Spleen (tissue), 11 donors: ENCODE measurements around the gene URB1. TPM values are rescaled to one million over a fixed set of nuclear protein-coding genes. Genes with fewer than 3 reads are reported as not detected.
"Not testable (repeated sequence)": the region's sequence is repeated elsewhere in the genome, so short reads cannot be mapped to it uniquely, and the experiment has no call there.

Experiments used
- DNase-seq: peaks from one replicate; pipeline ENCODE4 v3.0.0-alpha.2; 2020
- H3K27ac ChIP-seq, 8 donors: fragments of 200-600 bp; sonication (generic) in 7 of 8; 1 replicate in 4 of 8; 2 replicates in 4 of 8; pipeline versions ENCODE4 v1.5.0 to v1.8.0; 2016 to 2021; ENCODE audit warnings: inconsistent platforms in 4 of 8, mild to moderate bottlenecking in 4 of 8, moderate library complexity in 1 of 8
- H3K27me3 ChIP-seq, 7 donors: fragments of 200-600 bp; sonication (generic) in 6 of 7; replicated peaks in 1 of 7; 1 replicate in 4 of 7; 2 replicates in 3 of 7; pipeline versions ENCODE4 v1.5.0 to v1.8.0; 2016 to 2021; ENCODE audit warnings: inconsistent platforms in 3 of 7, mild to moderate bottlenecking in 1 of 7
- H3K36me3 ChIP-seq, 6 donors: fragments of 200-600 bp; sonication (generic) in 5 of 6; 1 replicate in 4 of 6; 2 replicates in 2 of 6; pipeline versions ENCODE4 v1.5.0 to v1.8.0; 2016 to 2021; ENCODE audit warnings: inconsistent platforms in 2 of 6
- H3K4me1 ChIP-seq, 6 donors: fragments of 200-600 bp; sonication (generic) in 5 of 6; 1 replicate in 3 of 6; 2 replicates in 3 of 6; pipeline versions ENCODE4 v1.5.0 to v1.8.0; 2016 to 2021; ENCODE audit warnings: inconsistent platforms in 3 of 6
- H3K4me3 ChIP-seq, 8 donors: fragments of 200-600 bp; sonication (generic) in 7 of 8; 1 replicate in 4 of 8; 2 replicates in 4 of 8; pipeline versions ENCODE4 v1.5.0 to v1.8.0; 2016 to 2021; ENCODE audit warnings: inconsistent platforms in 4 of 8, mild to moderate bottlenecking in 4 of 8, moderate library complexity in 2 of 8
- H3K9me3 ChIP-seq, 8 donors: fragments of 200-600 bp; sonication (generic) in 7 of 8; 1 replicate in 4 of 8; 2 replicates in 4 of 8; pipeline versions ENCODE4 v1.5.0 to v1.8.0; 2016 to 2021; ENCODE audit warnings: inconsistent platforms in 4 of 8
- CTCF ChIP-seq, 11 experiments: fragments of 200-600 bp in 7 of 11; fragments of 450-650 bp in 4 of 11; sonication (generic) in 4 of 11; IDR thresholded peaks in 8 of 11; conservative IDR thresholded peaks in 3 of 11; 1 replicate in 7 of 11; 2 replicates in 4 of 11; pipeline versions ENCODE4 v1.4.0 to v1.8.0; 2016 to 2021; ENCODE audit warnings: antibody characterized with exemption in 11 of 11, inconsistent platforms in 4 of 11, mild to moderate bottlenecking in 1 of 11
- POLR2A ChIP-seq, 3 donors: fragments of 450-650 bp; IDR thresholded peaks; one replicate each; pipeline ENCODE4 v1.5.1; 2017; ENCODE audit warnings: antibody characterized with exemption in 3 of 3, mild to moderate bottlenecking in 1 of 3
- POLR2AphosphoS5 ChIP-seq, 3 donors: sonication (generic); formaldehyde crosslinking; IDR thresholded peaks; one replicate each; pipeline ENCODE4 v1.5.1; 2017; ENCODE audit warnings: antibody characterized with exemption in 3 of 3
- WGBS, 5 donors: extraction: QIAGEN DNeasy Blood & Tissue Kit in 3 of 5; methylation state at CpG; one replicate each; pipeline versions ENCODE4 v1.1.5 to v1.1.7; 2013 to 2018; 5-methylcytosine and 5-hydroxymethylcytosine counted together
- intact Hi-C: fragments of 100-400 bp; cut with DNase I; formaldehyde crosslinking; loops from one replicate; pipeline ENCODE4 v1.15.0; 2023; ENCODE audit warnings: low total_unique reads
- polyA plus RNA-seq, 3 donors: library from polyadenylated mRNA; stranded (reverse); fragments of 200-250 nt; gene quantifications; one replicate each; pipeline ENCODE4 v1.2.1, GENCODE V29; 2013
- total RNA-seq, 7 donors: library from RNA; depleted of rRNA in 3 of 7; stranded (reverse); fragments of >200 nt in 3 of 7; fragmentation: NEBNext Ultra II Directional in 4 of 7; extraction: Animal tissue kit (Norgen Biotek cat#: 25700) in 4 of 7; gene quantifications; one replicate each; pipeline versions ENCODE4 v1.1.0 to v1.2.1, GENCODE V29; 2016 to 2021
- donor health status: healthy with polysubstance abuse.
- donor health status: DM: no; HTN: no; CAD: no; lungs with moderate emphysema.
- donor health status: DM: no; HTN: no; CAD: no.
- donor health status: Bipolar disorder and iron deficiency.
- donor health status: healthy.
- donor health status: DM: no; HTN: no; CAD: no.
- donor health status: DM: yes; HTN: yes; CAD: no.

URB1 gene
- total and polyA plus RNA-seq, 10 donors, result 2.0 to 20.8 (median 12.0) TPM

- H3K9me3 ChIP-seq, result no peaks in the 10 kb centered on the region
- H3K36me3 ChIP-seq, result peaks cover 0 to 97% (median 49%) of the 10 kb centered on the region in 6 donors
- no peaks in the 10 kb centered on the region for H3K4me1 ChIP-seq
- no peak for DNase-seq
- H3K4me3 ChIP-seq, result no peak overlapping the region
- H3K27ac ChIP-seq, result no peak overlapping the region
- no peaks in the 10 kb centered on the region for H3K27me3 ChIP-seq
- intact Hi-C loops, result no loop called here
- TF ChIP-seq POLR2AphosphoS5 (IDR thresholded peaks at IDR 0.05) (no peak), CTCF (IDR thresholded peaks at IDR 0.05 in 8 of 11, conservative IDR thresholded peaks at IDR 0.05 in 3 of 11) (no peak), POLR2A (IDR thresholded peaks at IDR 0.05) (no peak)
- 94 to 97% (median 95%) methylated on average over 6 of the region's 6 CpGs for WGBS, 5 donors
Observed at GRCh38 chr21:32312976-32313375, 79.8 kb downstream of the URB1 start.

GRCh38 chr21:32312326-32312725 lies 80.5 kb downstream of the URB1 start:
- H3K27ac ChIP-seq, result no peak overlapping the region
- no peaks in the 10 kb centered on the region for H3K27me3 ChIP-seq
- TF ChIP-seq POLR2AphosphoS5 (IDR thresholded peaks at IDR 0.05) (no peak), CTCF (IDR thresholded peaks at IDR 0.05 in 8 of 11, conservative IDR thresholded peaks at IDR 0.05 in 3 of 11) (no peak), POLR2A (IDR thresholded peaks at IDR 0.05) (no peak)
- no peak overlapping the region for H3K4me3 ChIP-seq
- no peak for DNase-seq
- peaks cover 0 to 95% (median 43%) of the 10 kb centered on the region in 6 donors for H3K36me3 ChIP-seq
- WGBS, 5 donors, result 92 to 100% (median 95%) methylated on average over 5 of the region's 5 CpGs
- no peaks in the 10 kb centered on the region for H3K4me1 ChIP-seq
- intact Hi-C loops, result no loop called here
- H3K9me3 ChIP-seq, result no peaks in the 10 kb centered on the region

- DNase-seq, result no peak
- no peak for TF ChIP-seq POLR2AphosphoS5 (IDR thresholded peaks at IDR 0.05)
- TF ChIP-seq CTCF (IDR thresholded peaks at IDR 0.05 in 8 of 11, conservative IDR thresholded peaks at IDR 0.05 in 3 of 11), result no peak
- TF ChIP-seq POLR2A (IDR thresholded peaks at IDR 0.05), result no peak
- no peaks in the 10 kb centered on the region for H3K27me3 ChIP-seq
- 88 to 100% (median 96%) methylated on average over 3 to 9 of the region's 9 CpGs for WGBS, 5 donors
- H3K9me3 ChIP-seq, result no peaks in the 10 kb centered on the region
- H3K27ac ChIP-seq, result no peak overlapping the region
- intact Hi-C loops, result no loop called here
- no peaks in the 10 kb centered on the region for H3K4me1 ChIP-seq
- H3K4me3 ChIP-seq, result no peak overlapping the region
- peaks cover 0 to 92% (median 36%) of the 10 kb centered on the region in 6 donors for H3K36me3 ChIP-seq
Observed at GRCh38 chr21:32311621-32312020, 81.2 kb downstream of the URB1 start.

DNA sequence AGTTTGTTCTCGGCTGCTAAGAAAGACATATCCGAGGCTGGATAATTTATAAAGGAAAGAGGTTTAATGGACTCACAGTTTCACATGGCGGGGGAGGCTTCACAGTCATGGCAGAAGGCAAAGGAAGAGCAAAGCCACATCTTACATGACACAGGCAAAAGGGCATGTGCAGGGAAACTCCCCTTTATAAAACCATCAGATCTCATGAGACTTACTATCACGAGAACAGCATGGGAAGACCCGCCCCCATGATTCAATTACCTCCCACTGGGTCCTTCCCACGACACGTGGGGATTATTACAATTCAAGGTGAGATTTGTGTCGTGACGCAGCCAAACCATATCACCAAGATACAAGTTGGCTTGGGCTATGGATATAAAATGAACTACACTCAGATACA lies 81.8 kb downstream of the URB1 start:
- H3K4me1 ChIP-seq, DNase-seq, H3K9me3 ChIP-seq, H3K27me3 ChIP-seq, intact Hi-C loops, H3K4me3 ChIP-seq, H3K27ac ChIP-seq: not testable (repeated sequence)
- 87 to 93% (median 91%) methylated on average over 9 of the region's 9 CpGs for WGBS, 5 donors
- peaks cover 0 to 89% (median 29%) of the 10 kb centered on the region in 6 donors for H3K36me3 ChIP-seq

DNA sequence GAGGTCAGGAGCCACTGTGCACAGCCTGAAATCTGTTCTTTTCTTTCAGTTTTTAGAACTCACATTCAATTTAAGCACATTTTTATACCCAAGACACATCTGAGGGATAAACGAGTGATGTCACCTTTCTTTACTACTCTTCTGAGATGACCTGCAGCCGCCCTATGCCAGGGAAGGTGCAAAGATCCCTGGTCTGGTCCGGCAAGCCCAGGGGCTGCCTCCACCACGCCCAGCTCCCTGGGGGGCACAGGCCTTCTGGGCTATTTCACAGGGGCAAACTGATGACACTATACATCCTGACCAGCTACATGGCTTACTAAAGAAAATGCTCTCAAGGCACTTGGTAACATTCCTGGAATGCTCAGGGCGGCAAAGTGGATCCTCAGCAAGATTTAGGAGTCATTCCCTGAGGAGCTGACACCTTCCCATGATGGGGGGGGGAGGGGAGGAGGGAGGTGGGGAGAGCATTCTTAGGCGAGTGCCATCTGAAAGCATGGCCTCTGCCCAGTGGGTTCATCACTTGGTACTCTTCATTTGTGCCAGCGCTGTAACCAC lies 82.8 kb downstream of the URB1 start:
- H3K4me3 ChIP-seq, result no peak overlapping the region
- H3K4me1 ChIP-seq, result no peaks in the 10 kb centered on the region
- no peaks in the 10 kb centered on the region for H3K27me3 ChIP-seq
- intact Hi-C loops, result no loop called here
- TF ChIP-seq POLR2AphosphoS5 (IDR thresholded peaks at IDR 0.05) (no peak), POLR2A (IDR thresholded peaks at IDR 0.05) (no peak), CTCF (IDR thresholded peaks at IDR 0.05 in 8 of 11, conservative IDR thresholded peaks at IDR 0.05 in 3 of 11) (no peak)
- no peak for DNase-seq
- WGBS, 5 donors, result 90 to 98% (median 96%) methylated on average over 7 of the region's 7 CpGs
- H3K27ac ChIP-seq, result no peak overlapping the region
- no peaks in the 10 kb centered on the region for H3K9me3 ChIP-seq
- H3K36me3 ChIP-seq, result peaks cover 0 to 79% (median 21%) of the 10 kb centered on the region in 6 donors
